Fibroblast of mammary gland (primary cell): ENCODE results near the gene SNX18.
A peak's percentile ranks its signal among the peaks of the same experiment; 100 is the strongest.

ENCODE experiments used
- DNase-seq: peaks from one replicate; pipeline ENCODE4 v3.0.0-alpha.2; 2010; ENCODE audit warnings: low read depth
- H3K4me3 ChIP-seq: 2 replicates; pipeline ENCODE4 v1.5.1; 2011; ENCODE audit warnings: low read depth, mild to moderate bottlenecking, low read length, moderate library complexity; ENCODE audit not compliant: control insufficient read depth
- TF ChIP-seq, protein P1 (sequence below): conservative IDR thresholded peaks from 2 replicates; pipeline ENCODE4 v1.5.1; 2011; ENCODE audit warnings: low read depth, low read length, inconsistent platforms; ENCODE audit not compliant: control insufficient read depth, insufficient read depth

Gene SNX18, protein sequence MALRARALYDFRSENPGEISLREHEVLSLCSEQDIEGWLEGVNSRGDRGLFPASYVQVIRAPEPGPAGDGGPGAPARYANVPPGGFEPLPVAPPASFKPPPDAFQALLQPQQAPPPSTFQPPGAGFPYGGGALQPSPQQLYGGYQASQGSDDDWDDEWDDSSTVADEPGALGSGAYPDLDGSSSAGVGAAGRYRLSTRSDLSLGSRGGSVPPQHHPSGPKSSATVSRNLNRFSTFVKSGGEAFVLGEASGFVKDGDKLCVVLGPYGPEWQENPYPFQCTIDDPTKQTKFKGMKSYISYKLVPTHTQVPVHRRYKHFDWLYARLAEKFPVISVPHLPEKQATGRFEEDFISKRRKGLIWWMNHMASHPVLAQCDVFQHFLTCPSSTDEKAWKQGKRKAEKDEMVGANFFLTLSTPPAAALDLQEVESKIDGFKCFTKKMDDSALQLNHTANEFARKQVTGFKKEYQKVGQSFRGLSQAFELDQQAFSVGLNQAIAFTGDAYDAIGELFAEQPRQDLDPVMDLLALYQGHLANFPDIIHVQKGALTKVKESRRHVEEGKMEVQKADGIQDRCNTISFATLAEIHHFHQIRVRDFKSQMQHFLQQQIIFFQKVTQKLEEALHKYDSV

DNA sequence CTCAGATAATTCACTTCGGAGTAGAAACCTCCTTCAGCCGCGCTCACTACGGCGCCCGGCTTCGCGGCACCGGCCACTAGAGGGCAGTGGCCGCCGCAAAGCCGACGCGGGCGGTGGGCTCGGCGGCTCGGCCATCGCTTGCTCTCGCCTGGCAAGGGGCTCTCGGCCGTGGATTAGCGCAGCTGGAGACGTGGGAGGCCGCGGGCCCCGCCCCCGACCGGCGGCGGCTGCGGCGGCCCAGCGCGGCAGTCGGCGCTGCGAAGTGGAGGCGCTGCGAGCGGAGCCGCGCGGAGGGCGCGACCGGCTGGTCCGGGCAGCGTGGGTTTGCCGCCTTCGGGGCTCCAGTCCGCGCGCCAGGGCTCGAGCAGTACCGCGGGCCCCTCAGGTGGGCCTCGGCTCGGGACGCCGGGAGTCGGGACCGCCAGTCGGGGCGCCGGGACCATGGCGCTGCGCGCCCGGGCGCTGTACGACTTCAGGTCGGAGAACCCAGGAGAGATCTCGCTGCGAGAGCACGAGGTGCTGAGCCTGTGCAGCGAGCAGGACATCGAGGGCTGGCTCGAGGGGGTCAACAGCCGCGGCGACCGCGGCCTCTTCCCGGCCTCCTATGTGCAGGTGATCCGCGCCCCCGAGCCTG is at the start of gene SNX18:
TSS of gene SNX18 (plus strand) at position 248 of the 634 bp plus-strand sequence. CDS start at position 442, 194 bp downstream.
- H3K4me3 ChIP-seq = peak within 1 kb of the TSS; percentile 62
- peak; percentile 89 for DNase-seq
- TF ChIP-seq, protein P1, sequence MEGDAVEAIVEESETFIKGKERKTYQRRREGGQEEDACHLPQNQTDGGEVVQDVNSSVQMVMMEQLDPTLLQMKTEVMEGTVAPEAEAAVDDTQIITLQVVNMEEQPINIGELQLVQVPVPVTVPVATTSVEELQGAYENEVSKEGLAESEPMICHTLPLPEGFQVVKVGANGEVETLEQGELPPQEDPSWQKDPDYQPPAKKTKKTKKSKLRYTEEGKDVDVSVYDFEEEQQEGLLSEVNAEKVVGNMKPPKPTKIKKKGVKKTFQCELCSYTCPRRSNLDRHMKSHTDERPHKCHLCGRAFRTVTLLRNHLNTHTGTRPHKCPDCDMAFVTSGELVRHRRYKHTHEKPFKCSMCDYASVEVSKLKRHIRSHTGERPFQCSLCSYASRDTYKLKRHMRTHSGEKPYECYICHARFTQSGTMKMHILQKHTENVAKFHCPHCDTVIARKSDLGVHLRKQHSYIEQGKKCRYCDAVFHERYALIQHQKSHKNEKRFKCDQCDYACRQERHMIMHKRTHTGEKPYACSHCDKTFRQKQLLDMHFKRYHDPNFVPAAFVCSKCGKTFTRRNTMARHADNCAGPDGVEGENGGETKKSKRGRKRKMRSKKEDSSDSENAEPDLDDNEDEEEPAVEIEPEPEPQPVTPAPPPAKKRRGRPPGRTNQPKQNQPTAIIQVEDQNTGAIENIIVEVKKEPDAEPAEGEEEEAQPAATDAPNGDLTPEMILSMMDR = peak; percentile 59

DNA sequence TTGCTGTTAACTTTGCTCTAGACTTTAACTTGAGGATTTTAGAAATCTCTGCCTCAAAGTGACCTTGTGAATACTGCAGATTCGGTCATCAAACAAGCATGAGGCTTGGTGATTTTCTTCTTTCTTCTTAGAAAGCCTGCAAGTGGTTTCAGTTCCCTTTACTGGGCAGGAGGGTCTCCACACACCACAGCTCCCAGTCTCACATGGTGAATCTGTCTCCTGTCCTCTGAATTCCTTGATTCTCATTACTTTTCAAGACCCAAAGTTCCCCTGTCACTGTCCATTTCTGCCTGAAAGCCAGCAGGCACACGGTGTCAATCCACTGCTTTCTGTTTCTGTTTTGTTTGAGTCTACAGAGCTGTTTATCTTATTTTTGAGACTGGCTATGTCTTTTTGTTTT is 47.9 kb upstream of the SNX18 start:
- peak overlapping the region; percentile 29 for H3K4me3 ChIP-seq
- TF ChIP-seq, protein P1 = no peak
- peak; percentile 21 for DNase-seq

DNA sequence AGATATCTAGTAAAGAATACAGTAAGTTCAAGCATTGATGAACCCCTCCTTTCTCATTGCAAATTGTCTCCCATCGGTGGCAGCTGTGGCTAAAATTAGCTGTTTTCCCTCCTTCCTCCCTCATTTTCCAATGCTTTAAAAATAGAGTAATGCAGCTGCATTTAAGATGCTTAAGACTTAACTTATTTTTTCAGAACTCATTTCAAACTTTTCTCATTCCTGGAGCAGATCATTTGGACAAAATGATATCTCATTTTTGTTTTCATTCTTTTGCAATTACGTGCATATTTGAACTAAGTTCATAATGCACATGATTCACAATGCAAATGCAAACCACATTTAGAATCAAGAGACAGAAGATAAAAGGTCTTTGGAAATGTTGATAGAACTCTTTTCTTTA is 47.4 kb upstream of the SNX18 start:
- no peak overlapping the region for H3K4me3 ChIP-seq
- TF ChIP-seq, protein P1 = no peak
- peak; percentile 62 for DNase-seq

DNA sequence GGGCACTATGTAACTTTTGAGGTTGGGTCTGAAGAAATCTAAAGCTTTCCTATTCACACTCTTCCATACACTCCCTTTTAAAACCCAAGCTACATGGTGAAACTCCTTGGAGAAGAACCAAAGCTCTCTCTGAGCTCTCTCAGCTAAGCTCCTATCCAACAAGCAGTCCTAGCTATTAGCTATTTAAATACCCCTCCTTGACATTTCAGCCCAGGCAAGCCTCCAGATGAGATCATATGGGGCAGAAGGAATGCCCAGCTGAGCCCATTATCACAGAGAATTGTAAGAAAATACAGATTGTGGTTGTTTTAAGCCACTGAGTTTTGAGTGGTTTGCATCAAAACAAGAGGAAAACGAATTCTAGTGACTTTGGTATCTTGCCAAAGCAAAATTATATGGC is 46.9 kb upstream of the SNX18 start:
- TF ChIP-seq, protein P1 = no peak
- peak; percentile 62 for DNase-seq

DNA sequence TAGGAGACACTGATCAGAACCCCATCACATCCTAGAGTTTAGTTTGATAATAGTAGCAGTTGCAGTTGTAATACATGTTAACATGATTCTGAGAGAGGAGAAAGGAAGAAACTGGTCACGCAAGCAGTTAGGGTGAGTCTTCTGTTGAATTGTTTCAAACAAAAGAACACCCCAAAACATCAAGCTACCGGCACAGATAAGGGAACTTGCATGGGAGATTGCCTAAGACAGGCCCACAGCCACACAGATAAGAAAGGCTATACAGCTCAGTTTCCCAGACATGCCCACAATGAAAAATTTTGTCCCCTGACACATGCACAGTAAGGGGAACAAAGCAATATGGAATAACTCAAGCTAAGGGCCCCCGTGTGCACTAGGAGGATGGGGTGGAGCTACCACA is 46.2 kb upstream of the SNX18 start:
- TF ChIP-seq, protein P1 = no peak
- no peak overlapping the region for H3K4me3 ChIP-seq
- DNase-seq = no peak

More for the DNA sequence above, 46.9 kb upstream of the SNX18 start:
- H3K4me3 ChIP-seq = no peak overlapping the region

DNA sequence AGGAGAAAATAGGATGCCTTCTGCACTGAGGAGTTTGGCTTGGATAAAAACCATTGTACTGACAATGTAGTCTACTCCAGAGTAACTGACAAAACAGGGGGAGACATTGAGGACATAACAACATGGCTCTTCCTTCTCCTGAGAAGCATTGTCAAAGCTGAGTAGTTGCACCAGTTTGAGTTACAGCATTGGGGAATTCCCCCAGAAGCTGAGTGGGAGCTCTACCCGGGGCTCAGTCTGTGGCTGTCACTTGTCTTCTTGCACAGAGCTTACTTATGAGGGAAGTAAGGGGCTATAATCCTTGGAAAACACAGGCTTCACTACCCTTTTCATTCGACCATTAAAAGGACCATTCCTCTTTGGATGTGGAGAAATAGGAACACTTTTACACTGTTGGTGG is 40.9 kb upstream of the SNX18 start:
- DNase-seq = no peak
- no peak overlapping the region for H3K4me3 ChIP-seq
- TF ChIP-seq, protein P1 = no peak
